ENCODE data around the gene MMS22L.
A peak's percentile ranks its signal among the peaks of the same experiment; 100 is the strongest.

The MMS22L gene

DNA sequence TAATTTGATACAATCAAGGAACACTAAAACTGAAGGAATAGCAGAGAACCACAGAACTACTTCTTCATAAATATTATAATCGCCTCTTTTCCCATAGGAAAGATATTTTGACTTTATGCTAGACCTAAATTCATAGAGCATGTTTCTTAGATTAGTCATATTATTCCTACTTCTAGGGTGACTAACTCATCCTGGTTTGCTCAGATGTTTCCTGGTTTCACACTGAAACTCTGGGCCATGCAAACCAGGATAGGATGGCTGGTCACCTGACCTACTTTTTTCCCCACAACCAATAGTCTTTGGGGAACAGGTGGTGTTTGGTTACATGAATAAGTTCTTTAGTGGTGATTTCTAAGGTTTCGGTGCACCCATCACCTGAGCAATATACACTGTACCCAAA is 42.8 kb downstream of the MMS22L start:
- no peaks in the 10 kb centered on the region for H3K9me3 ChIP-seq (ENCODE audit: control insufficient read depth, low read length)
- no peaks in the 10 kb centered on the region for H3K4me1 ChIP-seq (ENCODE audit: control insufficient read depth, insufficient read depth, low read length, poor library complexity, severe bottlenecking)
- peaks cover 26% of the 10 kb centered on the region for H3K36me3 ChIP-seq (ENCODE audit: control insufficient read depth, insufficient read depth, low read length)
- H3K4me3 ChIP-seq (ENCODE audit: extremely low read depth, insufficient read depth, low read length, poor library complexity, severe bottlenecking) = no peak overlapping the region
- WGBS, 2 experiments (ENCODE audit: insufficient coverage in 2 of 2) = 100% methylated on average over 1 of the region's 2 CpGs; no CpG with 5 or more reads in 1 of the 2 experiments
- H3K27ac ChIP-seq (ENCODE audit: low read depth, low read length, severe bottlenecking) = no peak overlapping the region

DNA sequence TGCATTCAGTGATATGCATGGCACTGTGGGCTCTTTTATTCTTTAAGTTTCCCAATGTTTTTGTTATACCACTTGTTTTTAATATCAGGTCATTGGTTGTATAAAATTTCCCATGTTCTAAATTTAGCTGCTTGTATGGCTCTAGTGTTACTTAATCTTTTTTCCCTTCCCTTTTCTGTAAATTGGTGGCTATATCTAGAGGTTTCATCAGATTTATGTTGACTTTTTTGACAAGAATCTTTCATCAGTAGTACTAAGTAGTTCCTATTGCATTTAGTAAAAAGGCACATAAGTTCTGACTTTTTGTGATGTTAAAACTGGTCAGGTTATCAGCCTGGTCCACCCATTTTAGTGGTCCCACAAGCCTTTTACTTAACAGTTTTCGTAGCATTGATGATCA is 51.1 kb downstream of the MMS22L start:
- Histone ChIP-seq H3K36me3 (ENCODE audit: control insufficient read depth, insufficient read depth, low read length) (peaks cover 37% of the 10 kb centered on the region), H3K4me1 (ENCODE audit: control insufficient read depth, insufficient read depth, low read length, poor library complexity, severe bottlenecking) (no peaks in the 10 kb centered on the region)
- WGBS, 2 experiments (ENCODE audit: insufficient coverage in 2 of 2) = no CpG with 5 or more reads among the region's 1 CpG

GRCh38 chr6:97222903-97223302 is 60.1 kb downstream of the MMS22L start:
- Histone ChIP-seq H3K9me3 (ENCODE audit: control insufficient read depth, low read length) (no peaks in the 10 kb centered on the region), H3K36me3 (ENCODE audit: control insufficient read depth, insufficient read depth, low read length) (peaks cover 6% of the 10 kb centered on the region), H3K4me1 (ENCODE audit: control insufficient read depth, insufficient read depth, low read length, poor library complexity, severe bottlenecking) (no peaks in the 10 kb centered on the region), H3K27ac (ENCODE audit: low read depth, low read length, severe bottlenecking) (no peak overlapping the region), H3K4me3 (ENCODE audit: extremely low read depth, insufficient read depth, low read length, poor library complexity, severe bottlenecking) (no peak overlapping the region)
- WGBS, 2 experiments (ENCODE audit: insufficient coverage in 2 of 2) = no CpG with 5 or more reads among the region's 2 CpGs

More for the DNA sequence above, 51.1 kb downstream of the MMS22L start:
- H3K27ac ChIP-seq (ENCODE audit: low read depth, low read length, severe bottlenecking) = no peak overlapping the region
- H3K9me3 ChIP-seq (ENCODE audit: control insufficient read depth, low read length) = no peaks in the 10 kb centered on the region
- H3K4me3 ChIP-seq (ENCODE audit: extremely low read depth, insufficient read depth, low read length, poor library complexity, severe bottlenecking) = no peak overlapping the region

DNA sequence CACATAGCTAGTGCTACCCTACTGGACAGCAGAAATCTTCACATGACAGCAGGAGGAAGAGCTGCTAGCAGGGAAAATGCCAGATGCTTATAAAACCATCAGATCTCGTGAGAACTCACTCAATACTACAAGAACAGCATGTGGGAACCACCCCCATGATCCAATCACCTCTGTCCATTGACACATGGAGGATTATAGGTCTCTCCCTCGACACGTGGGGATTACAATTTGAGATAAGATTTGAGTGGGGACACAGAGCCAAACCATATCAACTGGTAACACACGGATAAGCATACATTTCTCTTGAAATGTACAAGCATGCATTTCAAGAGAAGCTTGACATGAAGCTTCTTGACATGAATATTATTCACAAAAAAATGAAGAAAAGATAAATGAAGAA is 64.1 kb downstream of the MMS22L start:
- 50% methylated on average over 1 of the region's 4 CpGs; no CpG with 5 or more reads in 1 of the 2 experiments for WGBS, 2 experiments (ENCODE audit: insufficient coverage in 2 of 2)

GRCh38 chr6:97215157-97215769 is 67.8 kb downstream of the MMS22L start:
- no peak overlapping the region for H3K4me3 ChIP-seq (ENCODE audit: extremely low read depth, insufficient read depth, low read length, poor library complexity, severe bottlenecking)
- H3K9me3 ChIP-seq (ENCODE audit: control insufficient read depth, low read length) = no peaks in the 10 kb centered on the region
- WGBS, 2 experiments (ENCODE audit: insufficient coverage in 2 of 2) = 68 to 70% methylated on average over 4 of the region's 6 CpGs
- peak overlapping the region; percentile 33 for H3K27ac ChIP-seq (ENCODE audit: low read depth, low read length, severe bottlenecking)
- peaks cover 10% of the 10 kb centered on the region for H3K36me3 ChIP-seq (ENCODE audit: control insufficient read depth, insufficient read depth, low read length)
- no peaks in the 10 kb centered on the region for H3K4me1 ChIP-seq (ENCODE audit: control insufficient read depth, insufficient read depth, low read length, poor library complexity, severe bottlenecking)

More for the DNA sequence above, 64.1 kb downstream of the MMS22L start:
- no peaks in the 10 kb centered on the region for H3K4me1 ChIP-seq (ENCODE audit: control insufficient read depth, insufficient read depth, low read length, poor library complexity, severe bottlenecking)
- no peaks in the 10 kb centered on the region for H3K9me3 ChIP-seq (ENCODE audit: control insufficient read depth, low read length)
- no peak overlapping the region for H3K4me3 ChIP-seq (ENCODE audit: extremely low read depth, insufficient read depth, low read length, poor library complexity, severe bottlenecking)
- H3K36me3 ChIP-seq (ENCODE audit: control insufficient read depth, insufficient read depth, low read length) = peaks cover 3% of the 10 kb centered on the region
- H3K27ac ChIP-seq (ENCODE audit: low read depth, low read length, severe bottlenecking) = no peak overlapping the region

- H3K4me1 ChIP-seq (ENCODE audit: control insufficient read depth, insufficient read depth, low read length, poor library complexity, severe bottlenecking) = no peaks in the 10 kb centered on the region
- peaks cover 10% of the 10 kb centered on the region for H3K36me3 ChIP-seq (ENCODE audit: control insufficient read depth, insufficient read depth, low read length)
- no CpG with 5 or more reads among the region's 2 CpGs for WGBS, 2 experiments (ENCODE audit: insufficient coverage in 2 of 2)
- H3K9me3 ChIP-seq (ENCODE audit: control insufficient read depth, low read length) = no peaks in the 10 kb centered on the region
- no peak overlapping the region for H3K4me3 ChIP-seq (ENCODE audit: extremely low read depth, insufficient read depth, low read length, poor library complexity, severe bottlenecking)
- no peak overlapping the region for H3K27ac ChIP-seq (ENCODE audit: low read depth, low read length, severe bottlenecking)
Measured at GRCh38 chr6:97214671-97215070, 68.3 kb downstream of the MMS22L start.

DNA sequence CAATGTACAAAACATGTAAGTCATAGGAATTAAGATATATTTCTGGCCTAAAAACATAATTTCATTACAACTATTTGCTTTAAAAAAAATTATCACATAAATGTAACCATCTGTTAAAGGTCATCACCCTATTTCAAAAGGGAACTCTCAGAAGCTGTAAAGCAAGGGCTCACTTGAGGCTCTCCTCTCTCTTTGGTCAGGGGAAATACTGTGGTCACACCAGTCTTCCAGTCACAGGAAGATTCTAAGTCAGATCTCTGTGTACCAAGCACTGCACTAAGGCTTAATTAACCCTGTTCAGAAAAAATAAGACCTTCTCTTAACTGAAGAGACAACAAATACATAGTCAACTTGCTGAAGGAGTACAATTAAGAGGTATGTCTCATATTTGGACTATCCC is 75.6 kb downstream of the MMS22L start:
- no peaks in the 10 kb centered on the region for H3K4me1 ChIP-seq (ENCODE audit: control insufficient read depth, insufficient read depth, low read length, poor library complexity, severe bottlenecking)
- no peak overlapping the region for H3K27ac ChIP-seq (ENCODE audit: low read depth, low read length, severe bottlenecking)
- no peaks in the 10 kb centered on the region for H3K9me3 ChIP-seq (ENCODE audit: control insufficient read depth, low read length)
- no peaks in the 10 kb centered on the region for H3K36me3 ChIP-seq (ENCODE audit: control insufficient read depth, insufficient read depth, low read length)
- no peak overlapping the region for H3K4me3 ChIP-seq (ENCODE audit: extremely low read depth, insufficient read depth, low read length, poor library complexity, severe bottlenecking)

GRCh38 chr6:97205966-97206365 is 77.0 kb downstream of the MMS22L start:
- H3K9me3 ChIP-seq (ENCODE audit: control insufficient read depth, low read length) = no peaks in the 10 kb centered on the region
- no peaks in the 10 kb centered on the region for H3K36me3 ChIP-seq (ENCODE audit: control insufficient read depth, insufficient read depth, low read length)
- H3K27ac ChIP-seq (ENCODE audit: low read depth, low read length, severe bottlenecking) = no peak overlapping the region
- no peaks in the 10 kb centered on the region for H3K4me1 ChIP-seq (ENCODE audit: control insufficient read depth, insufficient read depth, low read length, poor library complexity, severe bottlenecking)
- H3K4me3 ChIP-seq (ENCODE audit: extremely low read depth, insufficient read depth, low read length, poor library complexity, severe bottlenecking) = no peak overlapping the region

DNA sequence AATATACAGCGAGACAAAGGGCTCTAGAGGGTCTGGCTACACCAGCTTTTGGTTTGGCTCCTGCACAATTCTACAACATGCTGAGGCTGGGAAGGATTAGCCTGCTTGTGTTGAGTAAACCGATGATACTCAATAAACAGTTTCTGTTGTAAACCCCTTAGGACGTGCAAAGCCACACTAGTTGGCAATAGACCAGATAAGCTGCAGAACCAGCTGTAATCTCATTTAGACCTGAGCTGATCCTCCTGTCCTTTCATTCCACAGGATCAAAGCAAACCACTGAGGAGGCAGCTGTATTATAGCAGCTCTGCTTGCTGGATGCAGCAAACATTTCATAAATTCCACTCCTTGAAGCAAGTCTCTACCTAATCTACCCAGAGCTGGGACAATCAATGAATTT is 79.7 kb downstream of the MMS22L start:
- Histone ChIP-seq H3K36me3 (ENCODE audit: control insufficient read depth, insufficient read depth, low read length) (peaks cover under 1% of the 10 kb centered on the region), H3K4me3 (ENCODE audit: extremely low read depth, insufficient read depth, low read length, poor library complexity, severe bottlenecking) (no peak overlapping the region), H3K4me1 (ENCODE audit: control insufficient read depth, insufficient read depth, low read length, poor library complexity, severe bottlenecking) (no peaks in the 10 kb centered on the region), H3K9me3 (ENCODE audit: control insufficient read depth, low read length) (no peaks in the 10 kb centered on the region), H3K27ac (ENCODE audit: low read depth, low read length, severe bottlenecking) (no peak overlapping the region)
- WGBS, 2 experiments (ENCODE audit: insufficient coverage in 2 of 2) = 62 to 89% methylated on average over 2 of the region's 3 CpGs

- H3K36me3 ChIP-seq (ENCODE audit: control insufficient read depth, insufficient read depth, low read length) = peaks cover 9% of the 10 kb centered on the region
- no peaks in the 10 kb centered on the region for H3K4me1 ChIP-seq (ENCODE audit: control insufficient read depth, insufficient read depth, low read length, poor library complexity, severe bottlenecking)
- no peaks in the 10 kb centered on the region for H3K9me3 ChIP-seq (ENCODE audit: control insufficient read depth, low read length)
- H3K27ac ChIP-seq (ENCODE audit: low read depth, low read length, severe bottlenecking) = peak overlapping the region; percentile 20
- 100% methylated on average over 1 to 2 of the region's 3 CpGs for WGBS, 2 experiments (ENCODE audit: insufficient coverage in 2 of 2)
- no peak overlapping the region for H3K4me3 ChIP-seq (ENCODE audit: extremely low read depth, insufficient read depth, low read length, poor library complexity, severe bottlenecking)
Measured at GRCh38 chr6:97198046-97198565, 84.9 kb downstream of the MMS22L start.

DNA sequence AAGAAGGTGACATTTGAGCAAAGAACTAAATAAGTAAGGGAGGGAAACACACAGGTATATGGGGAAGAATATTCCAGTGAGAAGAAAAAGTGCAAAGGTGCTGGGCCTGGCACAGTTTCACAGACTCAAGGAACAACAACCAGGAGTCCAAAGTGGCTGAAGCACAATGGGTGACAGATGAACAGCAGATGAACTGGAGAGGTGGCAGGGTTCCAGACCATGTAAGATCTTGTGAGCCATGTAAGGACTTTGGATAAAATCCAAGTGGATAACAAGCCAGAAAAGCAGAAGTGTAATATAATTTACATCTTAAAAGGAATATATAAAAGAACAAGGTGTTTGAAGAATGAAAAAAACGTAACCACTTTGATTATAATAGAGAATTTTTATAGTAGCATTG is 87.9 kb downstream of the MMS22L start:
- peaks cover 11% of the 10 kb centered on the region for H3K36me3 ChIP-seq (ENCODE audit: control insufficient read depth, insufficient read depth, low read length)
- no CpG with 5 or more reads among the region's 1 CpG for WGBS, 2 experiments (ENCODE audit: insufficient coverage in 2 of 2)
- no peaks in the 10 kb centered on the region for H3K9me3 ChIP-seq (ENCODE audit: control insufficient read depth, low read length)
- H3K4me1 ChIP-seq (ENCODE audit: control insufficient read depth, insufficient read depth, low read length, poor library complexity, severe bottlenecking) = no peaks in the 10 kb centered on the region
- H3K4me3 ChIP-seq (ENCODE audit: extremely low read depth, insufficient read depth, low read length, poor library complexity, severe bottlenecking) = no peak overlapping the region
- H3K27ac ChIP-seq (ENCODE audit: low read depth, low read length, severe bottlenecking) = no peak overlapping the region

All from mesodermal cell (in vitro differentiated cells).